K562 (cell line): ENCODE results near the gene ZNF467. TPM values are rescaled to one million over a fixed set of nuclear protein-coding genes. Genes with fewer than 3 reads are reported as not detected.

Experiments
- ELF2 ChIP-seq: fragments of 250-450 bp; sonication (Bioruptor Pico); IDR thresholded peaks from 2 replicates; pipeline ENCODE4 v1.5.0; 2021; ENCODE audit warnings: mild to moderate bottlenecking
- ETV5 ChIP-seq: sonication (generic); formaldehyde crosslinking; IDR thresholded peaks from 2 replicates; pipeline ENCODE4 v1.4.0; 2020; ENCODE audit warnings: low read depth, mild to moderate bottlenecking, missing genetic modification reagents
- FOXM1 ChIP-seq, 2 experiments: fragments of 450-650 bp in 1 of 2; sonication (generic) in 1 of 2; formaldehyde crosslinking in 1 of 2; IDR thresholded peaks; 2 replicates each; pipeline versions ENCODE4 v1.6.1 to v1.9.0; 2017 to 2022; ENCODE audit warnings: low read depth in 2 of 2, mild to moderate bottlenecking in 2 of 2, missing genetic modification reagents in 1 of 2, moderate library complexity in 1 of 2
- JUN ChIP-seq, 2 experiments: sonication (generic) in 1 of 2; formaldehyde crosslinking in 1 of 2; IDR thresholded peaks; 2 replicates each; pipeline versions ENCODE4 v1.6.1 to v1.8.0; 2012 to 2022; ENCODE audit warnings: borderline replicate concordance in 2 of 2, mild to moderate bottlenecking in 2 of 2, improper control_type of control experiment in 1 of 2, low read depth in 1 of 2, low read length in 1 of 2, missing genetic modification reagents in 1 of 2
- PHF21A ChIP-seq: fragments of 450-650 bp; IDR thresholded peaks from 2 replicates; pipeline ENCODE4 v1.6.1; 2017; ENCODE audit warnings: low read depth, borderline replicate concordance
- PML ChIP-seq: IDR thresholded peaks from 2 replicates; pipeline ENCODE4 v1.6.1; 2012; ENCODE audit warnings: low read length, inconsistent platforms
- WHSC1 ChIP-seq: IDR thresholded peaks from one replicate; pipeline ENCODE4 v1.6.1; 2012; ENCODE audit warnings: low read length, control low read depth, inconsistent platforms
- ZBTB12 ChIP-seq: fragments of 250-450 bp; sonication (Bioruptor Pico); IDR thresholded peaks from 2 replicates; pipeline ENCODE4 v1.4.0; 2020
- ZFX ChIP-seq: sonication (generic); formaldehyde crosslinking; IDR thresholded peaks from 2 replicates; pipeline ENCODE4 v1.8.0; 2022; ENCODE audit warnings: mild to moderate bottlenecking, missing genetic modification reagents, moderate library complexity
- ZNF511 ChIP-seq: sonication (generic); formaldehyde crosslinking; IDR thresholded peaks from 2 replicates; pipeline ENCODE4 v1.8.0; 2022; ENCODE audit warnings: mild to moderate bottlenecking, missing genetic modification reagents
- polyA plus RNA-seq, 8 experiments: library from polyadenylated mRNA; depleted of rRNA in 4 of 8; stranded (reverse) in 5 of 8; unstranded in 3 of 8; fragments of >200 nt; fragmentation: Nextera tagmentation in 2 of 8; fragmentation: Illumina TruSeq in 1 of 8; extraction: Ambion mirVana in 2 of 8; extraction: Trizol in 1 of 8; gene quantifications; 2 replicates each; pipeline versions ENCODE4 v1.2.1 to v1.2.3, GENCODE V29; 2011 to 2014; ENCODE audit warnings: inconsistent platforms in 1 of 8, missing spikeins in 1 of 8
- total RNA-seq, 7 experiments: library from RNA; depleted of rRNA in 6 of 7; stranded (reverse); fragments of >200 nt in 6 of 7; fragmentation: Illumina TruSeq in 2 of 7; extraction: Trizol in 2 of 7; gene quantifications; 2 replicates each; pipeline versions ENCODE4 v1.2.1 to v1.2.3, GENCODE V29; 2011 to 2021; ENCODE audit warnings: low replicate concordance in 1 of 7
- TF ChIP-seq, protein P1 (sequence below), 2 experiments: fragments of 450-650 bp in 1 of 2; sonication (generic) in 1 of 2; formaldehyde crosslinking in 1 of 2; IDR thresholded peaks; 2 replicates each; pipeline versions ENCODE4 v1.7.1 to v1.9.0; 2016 to 2022; ENCODE audit warnings: inconsistent platforms in 1 of 2, mild to moderate bottlenecking in 1 of 2, missing genetic modification reagents in 1 of 2
- TF ChIP-seq, protein P2 (sequence below), 2 experiments: fragments of 450-650 bp; conservative IDR thresholded peaks; 2 replicates each; pipeline ENCODE4 v1.6.1; 2017; ENCODE audit warnings: mild to moderate bottlenecking in 2 of 2, moderate library complexity in 2 of 2

ZNF467 gene
- total and polyA plus RNA-seq, 9 of the 15 experiments (the other 6 are each of a cell fraction or from before 2014, with no cell fraction given): 0.32 to 14.2 (median 1.7) TPM

DNA sequence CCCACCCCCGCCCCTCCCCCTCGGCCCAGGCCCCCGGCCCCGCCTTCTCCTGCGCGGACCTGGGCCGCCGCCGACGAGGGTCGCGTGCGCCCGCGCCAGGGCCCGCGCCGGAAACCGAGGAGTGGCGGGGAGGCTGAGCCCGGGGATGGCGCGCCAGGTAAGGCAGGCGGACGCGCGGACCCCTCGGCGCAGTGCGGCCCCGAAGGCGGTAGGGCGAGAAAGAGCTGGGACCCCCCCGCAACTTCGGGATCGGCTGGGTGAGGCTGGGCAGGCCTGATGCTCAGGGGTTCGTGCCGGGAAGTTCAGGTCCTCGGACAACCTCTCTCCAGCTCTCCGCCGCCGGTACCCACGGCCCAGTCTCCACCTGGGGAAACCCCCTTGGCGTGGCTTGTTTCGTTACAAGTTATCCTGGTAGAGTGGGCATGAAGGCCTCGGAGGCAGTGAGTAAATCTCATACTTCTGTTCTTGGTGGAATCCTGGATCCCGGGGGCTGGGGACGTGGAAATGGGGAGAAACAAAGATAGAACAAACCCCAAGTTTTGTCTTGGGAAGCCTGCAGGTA, 58.4 kb downstream of the ZNF467 start (continued):
- TF ChIP-seq, protein P1, sequence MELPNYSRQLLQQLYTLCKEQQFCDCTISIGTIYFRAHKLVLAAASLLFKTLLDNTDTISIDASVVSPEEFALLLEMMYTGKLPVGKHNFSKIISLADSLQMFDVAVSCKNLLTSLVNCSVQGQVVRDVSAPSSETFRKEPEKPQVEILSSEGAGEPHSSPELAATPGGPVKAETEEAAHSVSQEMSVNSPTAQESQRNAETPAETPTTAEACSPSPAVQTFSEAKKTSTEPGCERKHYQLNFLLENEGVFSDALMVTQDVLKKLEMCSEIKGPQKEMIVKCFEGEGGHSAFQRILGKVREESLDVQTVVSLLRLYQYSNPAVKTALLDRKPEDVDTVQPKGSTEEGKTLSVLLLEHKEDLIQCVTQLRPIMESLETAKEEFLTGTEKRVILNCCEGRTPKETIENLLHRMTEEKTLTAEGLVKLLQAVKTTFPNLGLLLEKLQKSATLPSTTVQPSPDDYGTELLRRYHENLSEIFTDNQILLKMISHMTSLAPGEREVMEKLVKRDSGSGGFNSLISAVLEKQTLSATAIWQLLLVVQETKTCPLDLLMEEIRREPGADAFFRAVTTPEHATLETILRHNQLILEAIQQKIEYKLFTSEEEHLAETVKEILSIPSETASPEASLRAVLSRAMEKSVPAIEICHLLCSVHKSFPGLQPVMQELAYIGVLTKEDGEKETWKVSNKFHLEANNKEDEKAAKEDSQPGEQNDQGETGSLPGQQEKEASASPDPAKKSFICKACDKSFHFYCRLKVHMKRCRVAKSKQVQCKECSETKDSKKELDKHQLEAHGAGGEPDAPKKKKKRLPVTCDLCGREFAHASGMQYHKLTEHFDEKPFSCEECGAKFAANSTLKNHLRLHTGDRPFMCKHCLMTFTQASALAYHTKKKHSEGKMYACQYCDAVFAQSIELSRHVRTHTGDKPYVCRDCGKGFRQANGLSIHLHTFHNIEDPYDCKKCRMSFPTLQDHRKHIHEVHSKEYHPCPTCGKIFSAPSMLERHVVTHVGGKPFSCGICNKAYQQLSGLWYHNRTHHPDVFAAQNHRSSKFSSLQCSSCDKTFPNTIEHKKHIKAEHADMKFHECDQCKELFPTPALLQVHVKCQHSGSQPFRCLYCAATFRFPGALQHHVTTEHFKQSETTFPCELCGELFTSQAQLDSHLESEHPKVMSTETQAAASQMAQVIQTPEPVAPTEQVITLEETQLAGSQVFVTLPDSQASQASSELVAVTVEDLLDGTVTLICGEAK (IDR thresholded peaks at IDR 0.05): peak; percentile 46; the same call in 1 of the 2 replicates
- TF ChIP-seq, protein P1 (CRISPR knock-in tag; IDR thresholded peaks at IDR 0.05): no peak
- TF ChIP-seq ZNF511 (CRISPR knock-in tag) (peak; percentile 55; the same call in 1 of the 2 replicates), ZFX (CRISPR knock-in tag) (peak; percentile 92), ETV5 (CRISPR knock-in tag) (peak; percentile 26; the same call in 1 of the 2 replicates), ELF2 (CRISPR knock-in tag) (0 out of 2 replicates have a peak, but pooled peaks have one; percentile 35), PHF21A (no peak), JUN (IDR thresholded peaks at IDR 0.05; ENCODE audit: borderline replicate concordance, low read depth, low read length) (0 out of 2 replicates have a peak, but pooled peaks have one; percentile 7), JUN (CRISPR knock-in tag; IDR thresholded peaks at IDR 0.05; ENCODE audit: borderline replicate concordance) (0 out of 2 replicates have a peak, but pooled peaks have one; percentile 47), FOXM1 (IDR thresholded peaks at IDR 0.05; ENCODE audit: low read depth) (no peak), FOXM1 (CRISPR knock-in tag; IDR thresholded peaks at IDR 0.05; ENCODE audit: low read depth) (peak; percentile 74), PML (no peak), ZBTB12 (CRISPR knock-in tag) (0 out of 2 replicates have a peak, but pooled peaks have one; percentile 33), WHSC1 (no peak)
- TF ChIP-seq, protein P2, sequence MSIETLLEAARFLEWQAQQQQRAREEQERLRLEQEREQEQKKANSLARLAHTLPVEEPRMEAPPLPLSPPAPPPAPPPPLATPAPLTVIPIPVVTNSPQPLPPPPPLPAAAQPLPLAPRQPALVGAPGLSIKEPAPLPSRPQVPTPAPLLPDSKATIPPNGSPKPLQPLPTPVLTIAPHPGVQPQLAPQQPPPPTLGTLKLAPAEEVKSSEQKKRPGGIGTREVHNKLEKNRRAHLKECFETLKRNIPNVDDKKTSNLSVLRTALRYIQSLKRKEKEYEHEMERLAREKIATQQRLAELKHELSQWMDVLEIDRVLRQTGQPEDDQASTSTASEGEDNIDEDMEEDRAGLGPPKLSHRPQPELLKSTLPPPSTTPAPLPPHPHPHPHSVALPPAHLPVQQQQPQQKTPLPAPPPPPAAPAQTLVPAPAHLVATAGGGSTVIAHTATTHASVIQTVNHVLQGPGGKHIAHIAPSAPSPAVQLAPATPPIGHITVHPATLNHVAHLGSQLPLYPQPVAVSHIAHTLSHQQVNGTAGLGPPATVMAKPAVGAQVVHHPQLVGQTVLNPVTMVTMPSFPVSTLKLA (conservative IDR thresholded peaks at IDR 0.05): 0 out of 4 replicates have a peak, but pooled peaks of 1 of the 2 experiments have one; percentile 34
